HCT116 (cell line): ENCODE data around the gene CCSAP. TPM values are rescaled to one million over a fixed set of nuclear protein-coding genes. Genes with fewer than 3 reads are reported as not detected.

Experiments
- ATAC-seq: fragments of 200-7000 bp; cut with Tn5 transposase; 2 replicates; pipeline ENCODE4 v1.9.1; 2020; ENCODE audit warnings: mild to moderate bottlenecking, moderate library complexity
- BruUV-seq: library from RNA; stranded (reverse); fragments of 400-500 nt; replicated peaks from 2 replicates; lab custom pipeline; 2021; lab: Mats Ljungman, UMichigan
- CTCF ChIA-PET: fragments of 300-600 bp; sonication (Branson Sonifier 250); formaldehyde crosslinking; loops from one replicate; lab custom pipeline; 2021; ENCODE audit warnings: antibody characterized with exemption; lab: Charles Lee
- POLR2A ChIA-PET: fragments of 300-600, 350-600 bp; sonication (Branson Sonifier 250); formaldehyde crosslinking; loops from one replicate; lab custom pipeline; 2021; ENCODE audit warnings: antibody characterized with exemption; lab: Charles Lee
- RAD21 ChIA-PET, 2 experiments: fragments of 300-600 bp; sonication (Branson Sonifier 250); formaldehyde crosslinking; loops; one replicate each; lab custom pipeline; 2023; ENCODE audit warnings: low total read pairs in 2 of 2; ENCODE audit not compliant: uncharacterized antibody in 2 of 2, unreplicated experiment in 2 of 2, low non-redundant PET in 1 of 2; lab: Charles Lee
- DNase-seq: peaks from one replicate; pipeline ENCODE4 v3.0.0-alpha.2; 2010; ENCODE audit warnings: low read depth, low spot score
- H2AFZ ChIP-seq: fragments of 200-600 bp; shearing (Covaris generic), sonication (generic); 2 replicates; pipeline ENCODE4 v1.6.1; 2017; ENCODE audit warnings: low read depth, mixed run types, mixed read lengths, antibody characterized with exemption, low read length; ENCODE audit not compliant: poor library complexity, severe bottlenecking
- H3K27ac ChIP-seq: 2 replicates; pipeline ENCODE4 v1.5.1; 2012; ENCODE audit warnings: low read depth, low read length
- H3K27me3 ChIP-seq: fragments of 200-600 bp; sonication (generic); 2 replicates; pipeline ENCODE4 v1.6.1; 2016; ENCODE audit warnings: mixed run types, low read length, mixed read lengths; ENCODE audit not compliant: insufficient read depth
- H3K36me3 ChIP-seq, 2 experiments: fragments of 200-500 bp in 1 of 2; fragments of 200-600 bp in 1 of 2; sonication (Bioruptor generic) in 1 of 2; sonication (generic) in 1 of 2; 2 replicates each; pipeline versions ENCODE4 v1.5.1 to v1.6.1; 2014 to 2016; ENCODE audit warnings: low read length in 2 of 2, inconsistent platforms in 1 of 2, mixed read lengths in 1 of 2, mixed run types in 1 of 2; ENCODE audit not compliant: insufficient read depth in 2 of 2, control insufficient read depth in 1 of 2
- H3K4me1 ChIP-seq, 2 experiments: fragments of 200-600 bp in 1 of 2; sonication (generic) in 1 of 2; 2 replicates each; pipeline versions ENCODE4 v1.5.1 to v1.6.1; 2012 to 2017; ENCODE audit warnings: low read length in 2 of 2, inconsistent platforms in 1 of 2, mild to moderate bottlenecking in 1 of 2, mixed read lengths in 1 of 2, mixed run types in 1 of 2, moderate library complexity in 1 of 2; ENCODE audit not compliant: insufficient read depth in 2 of 2, control insufficient read depth in 1 of 2
- H3K4me2 ChIP-seq: fragments of 200-600 bp; sonication (generic); 2 replicates; pipeline ENCODE4 v1.6.1; 2017; ENCODE audit warnings: mixed run types, low read length, mixed read lengths
- H3K4me3 ChIP-seq, 2 experiments: fragments of 200-600 bp in 1 of 2; sonication (generic) in 1 of 2; replicated peaks in 1 of 2; 2 replicates each; pipeline ENCODE4 v1.5.1; 2011 to 2016; ENCODE audit warnings: low read length in 2 of 2, control low read depth in 1 of 2, low read depth in 1 of 2, mild to moderate bottlenecking in 1 of 2, mixed read lengths in 1 of 2, mixed run types in 1 of 2
- H3K79me2 ChIP-seq: fragments of 200-600 bp; sonication (generic); 2 replicates; pipeline ENCODE4 v1.6.1; 2017; ENCODE audit warnings: mild to moderate bottlenecking, mixed run types, low read length, moderate library complexity, mixed read lengths; ENCODE audit not compliant: insufficient read depth
- H3K9ac ChIP-seq: fragments of 200-600 bp; sonication (generic); 2 replicates; pipeline ENCODE4 v1.6.1; 2016; ENCODE audit warnings: low read length, mixed read lengths
- H3K9me2 ChIP-seq: fragments of 200-600 bp; sonication (generic), shearing (Covaris generic); 2 replicates; pipeline ENCODE4 v1.6.1; 2017; ENCODE audit warnings: mixed run types, mild to moderate bottlenecking, moderate library complexity; ENCODE audit not compliant: insufficient read depth
- H3K9me3 ChIP-seq, 2 experiments: fragments of 200-500 bp in 1 of 2; fragments of 200-600 bp in 1 of 2; sonication (Bioruptor generic) in 1 of 2; sonication (generic) in 1 of 2; 2 replicates each; pipeline ENCODE4 v1.6.1; 2014 to 2017; ENCODE audit warnings: low read length in 2 of 2, mixed read lengths in 2 of 2, inconsistent platforms in 1 of 2, low read depth in 1 of 2, mild to moderate bottlenecking in 1 of 2, mixed run types in 1 of 2, moderate library complexity in 1 of 2; ENCODE audit not compliant: control insufficient read depth in 1 of 2, insufficient read depth in 1 of 2
- H4K20me1 ChIP-seq: fragments of 200-600 bp; sonication (generic), shearing (Covaris generic); 2 replicates; pipeline ENCODE4 v1.6.1; 2017; ENCODE audit warnings: mixed run types, mild to moderate bottlenecking, moderate library complexity; ENCODE audit not compliant: insufficient read depth
- CEBPB ChIP-seq: IDR thresholded peaks from 2 replicates; pipeline ENCODE4 v1.6.1; 2012; ENCODE audit warnings: low read depth
- EGR1 ChIP-seq: IDR thresholded peaks from 2 replicates; pipeline ENCODE4 v1.6.1; 2012; ENCODE audit warnings: low read depth
- ELF1 ChIP-seq: IDR thresholded peaks from 2 replicates; pipeline ENCODE4 v1.6.1; 2012; ENCODE audit warnings: low read depth, borderline replicate concordance
- EZH2 ChIP-seq: fragments of 200-600 bp; sonication (generic); IDR thresholded peaks from 2 replicates; pipeline ENCODE4 v1.6.1; 2017; ENCODE audit warnings: antibody characterized with exemption, mixed run types
- EZH2phosphoT487 ChIP-seq: fragments of 200-600 bp; IDR thresholded peaks from 2 replicates; pipeline ENCODE4 v1.6.1; 2018; ENCODE audit warnings: antibody characterized with exemption, borderline replicate concordance
- FOSL1 ChIP-seq: IDR thresholded peaks from 2 replicates; pipeline ENCODE4 v1.6.1; 2012; ENCODE audit warnings: low read depth
- JUND ChIP-seq: IDR thresholded peaks from 2 replicates; pipeline ENCODE4 v1.6.1; 2012
- POLR2AphosphoS5 ChIP-seq: IDR thresholded peaks from 2 replicates; pipeline ENCODE4 v1.6.1; 2011; ENCODE audit warnings: mild to moderate bottlenecking, low read depth, low read length, moderate library complexity
- SIN3A ChIP-seq: IDR thresholded peaks from 2 replicates; pipeline ENCODE4 v1.6.1; 2012; ENCODE audit warnings: low read depth
- SP1 ChIP-seq: IDR thresholded peaks from 2 replicates; pipeline ENCODE4 v1.6.1; 2012; ENCODE audit warnings: low read depth
- SRF ChIP-seq: IDR thresholded peaks from 2 replicates; pipeline ENCODE4 v1.6.1; 2012; ENCODE audit warnings: low read depth
- TCF7L2 ChIP-seq: IDR thresholded peaks from 2 replicates; pipeline ENCODE4 v1.7.0; 2011; ENCODE audit warnings: borderline replicate concordance, inconsistent platforms; ENCODE audit not compliant: insufficient read depth, insufficient read length; ENCODE audit errors: extremely low read depth
- ZNF274 ChIP-seq: fragments of 200-500 bp; sonication (Bioruptor generic); IDR thresholded peaks from 2 replicates; pipeline ENCODE4 v1.6.1; 2014; ENCODE audit warnings: mild to moderate bottlenecking, low read depth, low read length, inconsistent platforms
- intact Hi-C: fragments of 100-400 bp; cut with micrococcal nuclease; formaldehyde crosslinking; loops from 2 replicates; pipeline ENCODE4 v1.10.0; 2022
- total RNA-seq: library from RNA; stranded (reverse); gene quantifications from one replicate; pipeline ENCODE4 v1.2.1, GENCODE V29; 2021; ENCODE audit not compliant: unreplicated experiment
- TF ChIP-seq, protein P1 (sequence below): IDR thresholded peaks from 2 replicates; pipeline ENCODE4 v1.6.1; 2012; ENCODE audit warnings: low read depth

Gene CCSAP
- total RNA-seq, 1 experiment from 2014 or later: 10.9 TPM

DNA sequence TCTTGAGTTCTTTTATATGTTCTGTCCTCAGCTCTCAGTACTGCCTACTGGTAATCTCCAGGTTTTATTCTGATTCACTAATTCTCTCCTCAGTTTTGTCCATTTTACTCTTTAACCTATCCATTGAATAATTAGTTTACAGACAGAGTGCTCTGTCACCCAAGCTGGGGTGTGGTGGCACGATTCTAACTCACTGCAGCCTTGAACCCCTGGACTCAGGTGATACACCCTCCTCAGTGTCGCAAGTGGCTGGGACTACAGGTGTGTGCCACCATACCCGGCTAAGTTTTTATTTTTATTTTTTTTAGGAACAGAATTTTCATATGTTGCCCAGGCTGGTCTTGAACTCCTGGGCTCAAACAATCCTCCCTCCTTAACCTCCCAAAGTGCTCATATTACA, 58.0 kb downstream of the CCSAP start:
- H3K4me3 ChIP-seq: no peak overlapping the region
- POLR2A ChIA-PET: no interaction called here
- H3K4me2 ChIP-seq: no peak overlapping the region
- peaks cover 86% of the 10 kb centered on the region for H3K79me2 ChIP-seq
- peaks cover 10% of the 10 kb centered on the region; the same call in 1 of the 2 replicates for H4K20me1 ChIP-seq
- no peak overlapping the region for H2AFZ ChIP-seq
- H3K9ac ChIP-seq: no peak overlapping the region
- no peaks in the 10 kb centered on the region for H3K9me2 ChIP-seq
- DNase-seq (no peak), ATAC-seq (no peak)
- H3K9me3 ChIP-seq: no peaks in the 10 kb centered on the region
- no peaks in the 10 kb centered on the region for H3K4me1 ChIP-seq
- CTCF ChIA-PET: no interaction called here
- H3K27me3 ChIP-seq: no peaks in the 10 kb centered on the region
- RAD21 ChIA-PET: no interaction called here
- H3K27ac ChIP-seq: no peak overlapping the region
- intact Hi-C loops: no loop called here
- TF ChIP-seq, protein P1, sequence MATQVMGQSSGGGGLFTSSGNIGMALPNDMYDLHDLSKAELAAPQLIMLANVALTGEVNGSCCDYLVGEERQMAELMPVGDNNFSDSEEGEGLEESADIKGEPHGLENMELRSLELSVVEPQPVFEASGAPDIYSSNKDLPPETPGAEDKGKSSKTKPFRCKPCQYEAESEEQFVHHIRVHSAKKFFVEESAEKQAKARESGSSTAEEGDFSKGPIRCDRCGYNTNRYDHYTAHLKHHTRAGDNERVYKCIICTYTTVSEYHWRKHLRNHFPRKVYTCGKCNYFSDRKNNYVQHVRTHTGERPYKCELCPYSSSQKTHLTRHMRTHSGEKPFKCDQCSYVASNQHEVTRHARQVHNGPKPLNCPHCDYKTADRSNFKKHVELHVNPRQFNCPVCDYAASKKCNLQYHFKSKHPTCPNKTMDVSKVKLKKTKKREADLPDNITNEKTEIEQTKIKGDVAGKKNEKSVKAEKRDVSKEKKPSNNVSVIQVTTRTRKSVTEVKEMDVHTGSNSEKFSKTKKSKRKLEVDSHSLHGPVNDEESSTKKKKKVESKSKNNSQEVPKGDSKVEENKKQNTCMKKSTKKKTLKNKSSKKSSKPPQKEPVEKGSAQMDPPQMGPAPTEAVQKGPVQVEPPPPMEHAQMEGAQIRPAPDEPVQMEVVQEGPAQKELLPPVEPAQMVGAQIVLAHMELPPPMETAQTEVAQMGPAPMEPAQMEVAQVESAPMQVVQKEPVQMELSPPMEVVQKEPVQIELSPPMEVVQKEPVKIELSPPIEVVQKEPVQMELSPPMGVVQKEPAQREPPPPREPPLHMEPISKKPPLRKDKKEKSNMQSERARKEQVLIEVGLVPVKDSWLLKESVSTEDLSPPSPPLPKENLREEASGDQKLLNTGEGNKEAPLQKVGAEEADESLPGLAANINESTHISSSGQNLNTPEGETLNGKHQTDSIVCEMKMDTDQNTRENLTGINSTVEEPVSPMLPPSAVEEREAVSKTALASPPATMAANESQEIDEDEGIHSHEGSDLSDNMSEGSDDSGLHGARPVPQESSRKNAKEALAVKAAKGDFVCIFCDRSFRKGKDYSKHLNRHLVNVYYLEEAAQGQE: no peak
- TF ChIP-seq EGR1: no peak
- no peak for TF ChIP-seq ELF1
- no peak for TF ChIP-seq EZH2phosphoT487
- TF ChIP-seq FOSL1: no peak
- TF ChIP-seq SRF: no peak
- TF ChIP-seq SP1: no peak
- TF ChIP-seq TCF7L2: no peak
- TF ChIP-seq CEBPB: no peak
- TF ChIP-seq ZNF274: no peak
- TF ChIP-seq EZH2: no peak
- TF ChIP-seq JUND: no peak
- TF ChIP-seq POLR2AphosphoS5: no peak
- TF ChIP-seq SIN3A: no peak
- no TSS peak for BruUV-seq
- H3K36me3 ChIP-seq: peaks cover 0 to 6% of the 10 kb centered on the region in 2 experiments; a peak in 1 of 4 replicates
